IMR-90 (cell line): Measurements from ENCODE around the gene BIRC5. TPM values are rescaled to one million over a fixed set of nuclear protein-coding genes. Genes with fewer than 3 reads are reported as not detected.

Experiments
- ATAC-seq: fragments of 200-7000 bp; cut with Tn5 transposase; 2 replicates; pipeline ENCODE4 v1.9.1; 2020; ENCODE audit warnings: low read depth, mild to moderate bottlenecking, moderate library complexity
- BruUV-seq: library from RNA; stranded (reverse); fragments of 400-500 nt; replicated peaks from 2 replicates; lab custom pipeline; 2021; lab: Mats Ljungman, UMichigan
- CTCF ChIA-PET: fragments of 300-600 bp; formaldehyde crosslinking; extraction: SDS; loops from one replicate; lab custom pipeline; 2021; ENCODE audit warnings: antibody characterized with exemption; lab: Yijun Ruan, JAX
- POLR2A ChIA-PET: fragments of 300-600 bp; sonication (Branson Sonifier 250); formaldehyde crosslinking; loops from one replicate; lab custom pipeline; 2022; ENCODE audit warnings: antibody characterized with exemption; ENCODE audit not compliant: unreplicated experiment; lab: Charles Lee
- DNase-seq: peaks from one replicate; pipeline ENCODE4 v3.0.0; 2013
- H2AFZ ChIP-seq: replicated peaks from 2 replicates; pipeline ENCODE3; 2013; ENCODE audit warnings: low read length, mild to moderate bottlenecking; ENCODE audit not compliant: poor library complexity
- H2AK5ac ChIP-seq: 2 replicates; pipeline ENCODE4 v1.6.1; 2013; ENCODE audit warnings: low read depth, low read length, inconsistent platforms
- H2AK9ac ChIP-seq: replicated peaks from 2 replicates; pipeline ENCODE3; 2013; ENCODE audit warnings: mild to moderate bottlenecking, low read depth, low read length, moderate library complexity; ENCODE audit not compliant: poor library complexity
- H2BK120ac ChIP-seq: 2 replicates; pipeline ENCODE4 v1.6.1; 2013; ENCODE audit warnings: low read depth, low read length, inconsistent platforms
- H2BK15ac ChIP-seq: 3 replicates; pipeline ENCODE4 v1.6.1; 2013; ENCODE audit warnings: low read depth, low read length, inconsistent platforms
- H2BK20ac ChIP-seq: 2 replicates; pipeline ENCODE4 v1.6.1; 2013; ENCODE audit warnings: low read depth, mild to moderate bottlenecking, inconsistent platforms, low read length, moderate library complexity
- H2BK5ac ChIP-seq: 2 replicates; pipeline ENCODE4 v1.6.1; 2013; ENCODE audit warnings: mild to moderate bottlenecking, low read depth, low read length, inconsistent platforms; ENCODE audit not compliant: poor library complexity, severe bottlenecking
- H3K14ac ChIP-seq: replicated peaks from 2 replicates; pipeline ENCODE4 v1.6.1; 2013; ENCODE audit warnings: low read depth, low read length, inconsistent platforms
- H3K18ac ChIP-seq: 2 replicates; pipeline ENCODE4 v1.6.1; 2013; ENCODE audit warnings: low read depth, low read length, control low read depth
- H3K23ac ChIP-seq: 2 replicates; pipeline ENCODE4 v1.6.1; 2013; ENCODE audit warnings: low read depth, low read length, inconsistent platforms
- H3K27ac ChIP-seq: 2 replicates; pipeline ENCODE4 v1.5.1; 2013; ENCODE audit warnings: mild to moderate bottlenecking, control low read depth, low read length; ENCODE audit not compliant: insufficient read depth
- H3K27me3 ChIP-seq: 2 replicates; pipeline ENCODE4 v1.6.1; 2013; ENCODE audit warnings: low read length; ENCODE audit not compliant: control insufficient read depth, insufficient read depth
- H3K36me3 ChIP-seq: 2 replicates; pipeline ENCODE4 v1.6.1; 2013; ENCODE audit warnings: low read length, mixed read lengths; ENCODE audit not compliant: control insufficient read depth, insufficient read depth
- H3K4ac ChIP-seq: 2 replicates; pipeline ENCODE4 v1.6.1; 2013; ENCODE audit warnings: low read depth, low read length, inconsistent platforms
- H3K4me1 ChIP-seq: 2 replicates; pipeline ENCODE4 v1.6.1; 2013; ENCODE audit warnings: low read length, mixed read lengths; ENCODE audit not compliant: control insufficient read depth, insufficient read depth
- H3K4me2 ChIP-seq: 2 replicates; pipeline ENCODE4 v1.6.1; 2013; ENCODE audit warnings: low read depth, mild to moderate bottlenecking, control low read depth, low read length, moderate library complexity
- H3K4me3 ChIP-seq: 2 replicates; pipeline ENCODE4 v1.5.1; 2013; ENCODE audit warnings: low read depth, mild to moderate bottlenecking, control low read depth, low read length, moderate library complexity; ENCODE audit not compliant: insufficient read depth
- H3K56ac ChIP-seq: 2 replicates; pipeline ENCODE4 v1.6.1; 2013; ENCODE audit warnings: low read length, inconsistent platforms; ENCODE audit not compliant: insufficient read depth; ENCODE audit errors: extremely low read depth
- H3K79me1 ChIP-seq, 2 experiments: 2 replicates each; pipeline ENCODE4 v1.6.1; 2013; ENCODE audit warnings: low read length in 2 of 2, inconsistent platforms in 1 of 2, low read depth in 1 of 2
- H3K9ac ChIP-seq: 2 replicates; pipeline ENCODE4 v1.6.1; 2013; ENCODE audit warnings: low read depth, low read length, control low read depth
- H3K9me1 ChIP-seq: 2 replicates; pipeline ENCODE4 v1.6.1; 2013; ENCODE audit warnings: low read length, inconsistent platforms; ENCODE audit not compliant: insufficient read depth
- H3K9me3 ChIP-seq: 2 replicates; pipeline ENCODE4 v1.6.1; 2013; ENCODE audit warnings: low read length; ENCODE audit not compliant: control insufficient read depth, insufficient read depth
- H4K20me1 ChIP-seq: 2 replicates; pipeline ENCODE4 v1.6.1; 2013; ENCODE audit warnings: low read length, inconsistent platforms; ENCODE audit not compliant: insufficient read depth
- H4K5ac ChIP-seq: 2 replicates; pipeline ENCODE4 v1.6.1; 2013; ENCODE audit warnings: mild to moderate bottlenecking, low read depth, low read length, control low read depth
- H4K8ac ChIP-seq, 2 experiments: 2 replicates each; pipeline ENCODE4 v1.6.1; 2013; ENCODE audit warnings: low read depth in 2 of 2, low read length in 2 of 2, control low read depth in 1 of 2, inconsistent platforms in 1 of 2
- H4K91ac ChIP-seq: 2 replicates; pipeline ENCODE4 v1.6.1; 2013; ENCODE audit warnings: low read depth, low read length, inconsistent platforms; ENCODE audit not compliant: insufficient read depth
- CEBPB ChIP-seq: IDR thresholded peaks from 2 replicates; pipeline ENCODE4 v1.6.1; 2012; ENCODE audit warnings: low read depth, low read length, improper control_type of control experiment
- CHD1 ChIP-seq: IDR thresholded peaks from 2 replicates; pipeline ENCODE4 v1.6.1; 2012; ENCODE audit warnings: low read depth, low read length, improper control_type of control experiment
- CTCF ChIP-seq: conservative IDR thresholded peaks from 2 replicates; pipeline ENCODE4 v1.5.1; 2012; ENCODE audit warnings: mild to moderate bottlenecking, low read depth, low read length, improper control_type of control experiment
- ELK1 ChIP-seq: fragments of 150-350 bp; IDR thresholded peaks from 2 replicates; pipeline ENCODE4 v1.6.1; 2016; ENCODE audit warnings: low read depth, mild to moderate bottlenecking, low read length, moderate library complexity, borderline replicate concordance
- FOS ChIP-seq: fragments of 150-350 bp; IDR thresholded peaks from 2 replicates; pipeline ENCODE4 v1.6.1; 2016; ENCODE audit warnings: low read depth, low read length
- MAFK ChIP-seq: IDR thresholded peaks from 2 replicates; pipeline ENCODE4 v1.6.1; 2012; ENCODE audit warnings: low read depth, low read length, improper control_type of control experiment
- MAZ ChIP-seq: IDR thresholded peaks from 2 replicates; pipeline ENCODE4 v1.6.1; 2012; ENCODE audit warnings: low read depth, mild to moderate bottlenecking, low read length, improper control_type of control experiment, moderate library complexity, borderline replicate concordance
- MXI1 ChIP-seq: IDR thresholded peaks from 2 replicates; pipeline ENCODE4 v1.6.1; 2012; ENCODE audit warnings: low read depth, mild to moderate bottlenecking, low read length, moderate library complexity, borderline replicate concordance
- NFE2L2 ChIP-seq: fragments of 150-350 bp; IDR thresholded peaks from 2 replicates; pipeline ENCODE4 v1.6.1; 2016; ENCODE audit warnings: low read depth, mild to moderate bottlenecking, low read length
- POLR2A ChIP-seq: IDR thresholded peaks from 2 replicates; pipeline ENCODE4 v1.6.1; 2012; ENCODE audit warnings: mild to moderate bottlenecking, low read depth, low read length
- RCOR1 ChIP-seq: IDR thresholded peaks from 2 replicates; pipeline ENCODE4 v1.6.1; 2012; ENCODE audit warnings: mild to moderate bottlenecking, low read length, improper control_type of control experiment; ENCODE audit not compliant: insufficient replicate concordance
- SMC3 ChIP-seq: fragments of 150-350 bp; IDR thresholded peaks from 2 replicates; pipeline ENCODE4 v1.6.1; 2016; ENCODE audit warnings: low read depth, mild to moderate bottlenecking, antibody characterized with exemption, low read length, moderate library complexity
- USF2 ChIP-seq: fragments of 150-350 bp; IDR thresholded peaks from 2 replicates; pipeline ENCODE4 v1.6.1; 2017; ENCODE audit warnings: mild to moderate bottlenecking, antibody characterized with exemption, low read length, low read depth
- WGBS, 2 experiments: methylation state at CpG; one replicate each; pipeline versions ENCODE4 v1.1.5 to v1.1.7; 2013; ENCODE audit warnings: missing lambda C conversion rate in 2 of 2; ENCODE audit not compliant: insufficient read length in 1 of 2; ENCODE audit errors: extremely low coverage in 2 of 2; 5-methylcytosine and 5-hydroxymethylcytosine counted together
- dilution Hi-C: fragments of 300-500 bp; cut with HindIII; formaldehyde crosslinking; loops from one replicate; pipeline ENCODE4 v1.14.3; 2018; ENCODE audit warnings: low sequenced_read_pairs; ENCODE audit not compliant: unreplicated experiment
- in situ Hi-C: fragments of 300-500 bp; cut with MboI; formaldehyde crosslinking; loops from 3 replicates; pipeline ENCODE4 v1.14.3; 2019; ENCODE audit warnings: low sequenced_read_pairs, inconsistent platforms, mixed read lengths
- intact Hi-C: fragments of 100-400 bp; cut with micrococcal nuclease; formaldehyde crosslinking; loops from 2 replicates; pipeline ENCODE4 v1.10.0; 2022
- polyA plus RNA-seq, 3 experiments: library from polyadenylated mRNA; depleted of rRNA; stranded (reverse); fragments of >200 nt; gene quantifications; 2 replicates each; pipeline ENCODE4 v1.2.3, GENCODE V29; 2012; ENCODE audit warnings: low replicate concordance in 1 of 3
- total RNA-seq: library from RNA; depleted of rRNA; stranded (reverse); fragments of >200 nt; gene quantifications from 2 replicates; pipeline ENCODE4 v1.2.3, GENCODE V29; 2012

Gene BIRC5
- total and polyA plus RNA-seq, 2 of the 4 experiments (the other 2 are of a cell fraction), result 16.6 to 52.7 TPM

GRCh38 chr17:78206298-78206697, 7.8 kb upstream of the BIRC5 start:
- Histone ChIP-seq H2BK15ac (no peak overlapping the region), H2AK9ac (no peak overlapping the region), H2BK20ac (no peak overlapping the region), H3K4me1 (no peaks in the 10 kb centered on the region), H4K8ac (no peak overlapping the region), H3K36me3 (peaks cover 4% of the 10 kb centered on the region; the same call in 1 of the 2 replicates), H3K9ac (no peak overlapping the region), H3K27me3 (no peaks in the 10 kb centered on the region), H2BK120ac (no peak overlapping the region), H3K27ac (no peak overlapping the region), H3K4me3 (no peak overlapping the region), H3K4ac (no peak overlapping the region), H3K56ac (no peak overlapping the region), H3K79me1 (no peaks in the 10 kb centered on the region; a peak in 1 of 4 replicates), H3K23ac (no peak overlapping the region), H4K20me1 (no peaks in the 10 kb centered on the region), H3K9me1 (no peaks in the 10 kb centered on the region), H3K14ac (no peak overlapping the region), H3K4me2 (no peak overlapping the region), H4K5ac (no peak overlapping the region), H4K91ac (no peak overlapping the region), H2AK5ac (no peak overlapping the region), H2BK5ac (no peak overlapping the region), H3K18ac (no peak overlapping the region), H3K9me3 (no peaks in the 10 kb centered on the region), H2AFZ (no peak overlapping the region)
- dilution Hi-C loops, result no loop called here
- ChIA-PET CTCF (no interaction called here), POLR2A (no interaction called here)
- in situ Hi-C loops, result no loop called here
- ATAC-seq (no peak), DNase-seq (no peak)
- whole genome bisulfite sequencing, 2 experiments, result 90% methylated on average over 2 of the region's 7 CpGs; no CpG with 5 or more reads in 1 of the 2 experiments
- no TSS peak for BruUV-seq
- intact Hi-C loops, result no loop called here
- TF ChIP-seq CHD1 (no peak), FOS (no peak), SMC3 (no peak), CTCF (no peak), ELK1 (no peak), MXI1 (no peak), MAZ (no peak), NFE2L2 (no peak), USF2 (no peak), POLR2A (no peak), MAFK (no peak), RCOR1 (no peak), CEBPB (no peak)
